ENCODE measurements around the gene PPP1R37. TPM values are rescaled to one million over a fixed set of nuclear protein-coding genes. Genes with fewer than 3 reads are reported as not detected.

The PPP1R37 gene
- total and polyA plus RNA-seq, 4 donors: 19.2 to 39.7 (median 25.9) TPM

DNA sequence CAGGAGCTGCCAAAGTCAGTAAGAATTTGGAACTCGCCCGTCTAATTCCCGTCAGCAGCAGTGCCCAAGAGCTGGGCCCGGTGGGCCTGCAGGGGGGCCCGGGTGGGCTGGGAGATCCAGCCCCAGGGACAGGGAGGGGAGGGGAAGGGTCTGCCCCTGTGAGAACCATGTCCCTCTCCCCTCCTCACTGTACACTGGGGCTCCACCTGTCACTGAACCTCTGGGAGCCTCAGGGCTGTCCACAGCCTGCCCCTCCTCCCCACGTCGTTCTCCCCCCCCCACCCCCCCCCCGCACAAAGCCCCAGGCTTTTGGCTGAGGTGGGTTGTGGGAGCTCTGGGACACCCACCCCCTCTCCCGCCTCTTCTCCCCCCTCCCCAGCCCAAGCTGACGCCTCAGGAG, 24.9 kb upstream of the PPP1R37 start:
- Histone ChIP-seq H3K9me3 (ENCODE audit: control insufficient read depth in 4 of 4, insufficient read depth in 3 of 4, low read length in 3 of 4) (no peaks in the 10 kb centered on the region), H3K9ac (ENCODE audit: insufficient read depth in 1 of 2, low read length in 2 of 2) (no peak overlapping the region), H3K27ac (ENCODE audit: low read depth in 1 of 2, low read length in 1 of 2) (no peak overlapping the region), H3K27me3 (ENCODE audit: control insufficient read depth in 3 of 3, insufficient read depth in 3 of 3, low read length in 2 of 3) (no peaks in the 10 kb centered on the region), H3K4me3 (no peak overlapping the region), H3K4me1 (ENCODE audit: control insufficient read depth in 5 of 5, insufficient read depth in 5 of 5, low read length in 5 of 5) (no peaks in the 10 kb centered on the region), H3K36me3 (ENCODE audit: control insufficient read depth in 4 of 4, insufficient read depth in 4 of 4, low read length in 4 of 4) (peaks cover 16 to 71% (median 32%) of the 10 kb centered on the region in 4 donors)
- TF ChIP-seq, protein P1, sequence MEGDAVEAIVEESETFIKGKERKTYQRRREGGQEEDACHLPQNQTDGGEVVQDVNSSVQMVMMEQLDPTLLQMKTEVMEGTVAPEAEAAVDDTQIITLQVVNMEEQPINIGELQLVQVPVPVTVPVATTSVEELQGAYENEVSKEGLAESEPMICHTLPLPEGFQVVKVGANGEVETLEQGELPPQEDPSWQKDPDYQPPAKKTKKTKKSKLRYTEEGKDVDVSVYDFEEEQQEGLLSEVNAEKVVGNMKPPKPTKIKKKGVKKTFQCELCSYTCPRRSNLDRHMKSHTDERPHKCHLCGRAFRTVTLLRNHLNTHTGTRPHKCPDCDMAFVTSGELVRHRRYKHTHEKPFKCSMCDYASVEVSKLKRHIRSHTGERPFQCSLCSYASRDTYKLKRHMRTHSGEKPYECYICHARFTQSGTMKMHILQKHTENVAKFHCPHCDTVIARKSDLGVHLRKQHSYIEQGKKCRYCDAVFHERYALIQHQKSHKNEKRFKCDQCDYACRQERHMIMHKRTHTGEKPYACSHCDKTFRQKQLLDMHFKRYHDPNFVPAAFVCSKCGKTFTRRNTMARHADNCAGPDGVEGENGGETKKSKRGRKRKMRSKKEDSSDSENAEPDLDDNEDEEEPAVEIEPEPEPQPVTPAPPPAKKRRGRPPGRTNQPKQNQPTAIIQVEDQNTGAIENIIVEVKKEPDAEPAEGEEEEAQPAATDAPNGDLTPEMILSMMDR (IDR thresholded peaks at IDR 0.05; ENCODE audit: control extremely low read depth, extremely low read depth): no peak
- no peak for ATAC-seq (ENCODE audit: insufficient read depth, low FRiP score)
- DNase-seq: no peak
- WGBS, 2 donors: 92 to 96% methylated on average over 5 to 8 of the region's 10 CpGs

DNA sequence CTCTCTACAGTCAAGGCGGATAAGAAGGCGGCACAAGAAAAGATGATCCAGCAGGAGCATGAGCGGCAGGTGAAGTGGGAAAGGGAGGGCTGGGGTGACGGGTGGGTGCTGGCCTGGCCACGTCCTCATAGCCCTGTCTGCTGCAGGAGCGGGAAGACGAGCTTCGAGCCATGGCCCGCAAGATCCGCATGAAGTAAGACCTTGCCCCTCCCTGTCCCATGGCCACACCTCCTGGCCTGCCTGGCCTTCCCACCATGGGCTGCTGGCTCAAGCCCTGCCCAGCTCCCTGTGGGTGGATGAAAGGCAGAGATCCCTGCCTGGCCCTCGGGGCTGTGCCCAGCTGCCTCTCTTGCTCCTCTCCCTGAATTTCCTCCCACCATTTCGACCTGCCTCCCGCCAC, 23.9 kb upstream of the PPP1R37 start:
- Histone ChIP-seq H3K9me3 (ENCODE audit: control insufficient read depth in 4 of 4, insufficient read depth in 3 of 4, low read length in 3 of 4) (no peaks in the 10 kb centered on the region), H3K27me3 (ENCODE audit: control insufficient read depth in 3 of 3, insufficient read depth in 3 of 3, low read length in 2 of 3) (no peaks in the 10 kb centered on the region), H3K4me3 (no peak overlapping the region), H3K36me3 (ENCODE audit: control insufficient read depth in 4 of 4, insufficient read depth in 4 of 4, low read length in 4 of 4) (peaks cover 16 to 63% (median 28%) of the 10 kb centered on the region in 4 donors), H3K4me1 (ENCODE audit: control insufficient read depth in 5 of 5, insufficient read depth in 5 of 5, low read length in 5 of 5) (no peaks in the 10 kb centered on the region), H3K9ac (ENCODE audit: insufficient read depth in 1 of 2, low read length in 2 of 2) (no peak overlapping the region), H3K27ac (ENCODE audit: low read depth in 1 of 2, low read length in 1 of 2) (no peak overlapping the region)
- 80 to 88% methylated on average over 12 to 13 of the region's 13 CpGs for WGBS, 2 donors
- DNase-seq (no peak), ATAC-seq (ENCODE audit: insufficient read depth, low FRiP score) (no peak)
- TF ChIP-seq, protein P1 (IDR thresholded peaks at IDR 0.05; ENCODE audit: control extremely low read depth, extremely low read depth): no peak

DNA sequence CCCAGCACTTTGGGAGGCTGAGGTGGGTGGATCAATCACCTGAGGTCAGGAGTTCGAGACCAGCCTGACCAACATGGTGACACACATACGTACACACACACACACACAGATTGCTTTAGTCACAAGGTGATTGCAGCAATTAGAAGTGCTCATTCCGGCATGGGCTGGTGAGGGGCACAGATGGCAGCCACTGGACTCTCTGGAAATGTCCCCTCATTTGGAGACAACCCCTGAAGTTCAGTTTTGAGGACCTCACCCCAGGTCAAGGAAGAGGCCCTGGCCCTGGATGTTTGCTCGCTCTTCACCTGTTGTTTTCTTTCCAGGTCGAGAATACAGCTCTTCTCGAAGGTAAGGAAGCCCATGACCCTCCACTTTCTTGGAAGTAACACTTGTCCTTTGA, 22.8 kb upstream of the PPP1R37 start:
- TF ChIP-seq, protein P1 (IDR thresholded peaks at IDR 0.05; ENCODE audit: control extremely low read depth, extremely low read depth): no peak
- H3K27ac ChIP-seq (ENCODE audit: low read depth in 1 of 2, low read length in 1 of 2): no peak overlapping the region
- H3K27me3 ChIP-seq (ENCODE audit: control insufficient read depth in 3 of 3, insufficient read depth in 3 of 3, low read length in 2 of 3): no peaks in the 10 kb centered on the region
- DNase-seq (no peak), ATAC-seq (ENCODE audit: insufficient read depth, low FRiP score) (no peak)
- peaks cover 14 to 54% (median 24%) of the 10 kb centered on the region in 4 donors for H3K36me3 ChIP-seq (ENCODE audit: control insufficient read depth in 4 of 4, insufficient read depth in 4 of 4, low read length in 4 of 4)
- H3K4me3 ChIP-seq: no peak overlapping the region
- no peaks in the 10 kb centered on the region for H3K9me3 ChIP-seq (ENCODE audit: control insufficient read depth in 4 of 4, insufficient read depth in 3 of 4, low read length in 3 of 4)
- no peaks in the 10 kb centered on the region for H3K4me1 ChIP-seq (ENCODE audit: control insufficient read depth in 5 of 5, insufficient read depth in 5 of 5, low read length in 5 of 5)
- H3K9ac ChIP-seq (ENCODE audit: insufficient read depth in 1 of 2, low read length in 2 of 2): no peak overlapping the region
- 87 to 93% methylated on average over 6 of the region's 6 CpGs for WGBS, 2 donors
